Transverse colon (tissue), 4 donors: ENCODE measurements around the gene SLC27A5. TPM values are rescaled to one million over a fixed set of nuclear protein-coding genes. Genes with fewer than 3 reads are reported as not detected.

ENCODE experiments used
- DNase-seq: peaks from one replicate; pipeline ENCODE4 v3.0.0-alpha.2; 2019
- H3K27ac ChIP-seq, 4 donors: fragments of 200-600 bp; sonication (generic); 2 replicates each; pipeline ENCODE4 v1.5.1; 2016 to 2018; ENCODE audit warnings: inconsistent platforms in 4 of 4
- H3K27me3 ChIP-seq: fragments of 200-600 bp; sonication (generic); 2 replicates; pipeline ENCODE4 v1.5.1; 2017; ENCODE audit warnings: inconsistent platforms
- H3K36me3 ChIP-seq, 4 donors: fragments of 200-600 bp; sonication (generic); 2 replicates each; pipeline ENCODE4 v1.5.1; 2017 to 2019; ENCODE audit warnings: inconsistent platforms in 4 of 4
- H3K4me1 ChIP-seq, 4 donors: fragments of 200-600 bp; sonication (generic); 2 replicates each; pipeline ENCODE4 v1.5.1; 2017 to 2020; ENCODE audit warnings: inconsistent platforms in 4 of 4
- H3K4me3 ChIP-seq, 4 donors: fragments of 200-600 bp; sonication (generic); 1 replicate in 1 of 4; 2 replicates in 3 of 4; pipeline versions ENCODE4 v1.5.1 to v1.6.1; 2017 to 2019; ENCODE audit warnings: inconsistent platforms in 4 of 4
- H3K9me3 ChIP-seq, 2 donors: fragments of 200-600 bp; sonication (generic); 2 replicates each; pipeline ENCODE4 v1.5.1; 2017 to 2019; ENCODE audit warnings: inconsistent platforms in 2 of 2
- CTCF ChIP-seq, 5 experiments: fragments of 200-600 bp in 3 of 5; fragments of 450-650 bp in 2 of 5; sonication (generic) in 3 of 5; IDR thresholded peaks; 1 replicate in 2 of 5; 2 replicates in 3 of 5; pipeline ENCODE4 v1.5.1; 2016 to 2017; ENCODE audit warnings: antibody characterized with exemption in 5 of 5, inconsistent platforms in 3 of 5, mild to moderate bottlenecking in 2 of 5, moderate library complexity in 1 of 5
- EP300 ChIP-seq: sonication (generic); formaldehyde crosslinking; IDR thresholded peaks from one replicate; pipeline ENCODE4 v1.6.1; 2017; ENCODE audit warnings: antibody characterized with exemption, low read depth
- POLR2A ChIP-seq: fragments of 450-650 bp; IDR thresholded peaks from one replicate; pipeline ENCODE4 v1.6.1; 2016; ENCODE audit warnings: antibody characterized with exemption, mild to moderate bottlenecking, moderate library complexity
- POLR2AphosphoS5 ChIP-seq, 3 donors: sonication (generic); formaldehyde crosslinking; IDR thresholded peaks; one replicate each; pipeline ENCODE4 v1.6.1; 2016; ENCODE audit warnings: antibody characterized with exemption in 3 of 3
- WGBS, 2 donors: methylation state at CpG; one replicate each; pipeline ENCODE4 v1.1.5; 2018; ENCODE audit warnings: low coverage in 1 of 2; 5-methylcytosine and 5-hydroxymethylcytosine counted together
- in situ Hi-C, 4 donors: fragments of 200-750 bp; cut with MboI; loops; one replicate each; pipeline versions ENCODE4 v1.15.0 to v1.15.1; 2017; ENCODE audit warnings: low sequenced_read_pairs in 3 of 4, low pct_ligation_motif_present in 1 of 4, low pct_unique_long_range_greater_than_20kb in 1 of 4
- intact Hi-C: fragments of 100-400 bp; cut with DNase I; formaldehyde crosslinking; loops from one replicate; pipeline ENCODE4 v1.15.1; 2023; ENCODE audit warnings: low total_unique reads
- total RNA-seq, 4 donors: library from RNA; depleted of rRNA; stranded (reverse); fragments of >200 nt; gene quantifications; one replicate each; pipeline ENCODE4 v1.1.0, GENCODE V29; 2016

Gene SLC27A5
- total RNA-seq, 4 donors from 2014 or later = 3.3 to 5.0 (median 4.4) TPM; not detected in 1

GRCh38 chr19:58516964-58517833 is 5.4 kb upstream of the SLC27A5 start:
- H3K27ac ChIP-seq = peak overlapping the region in 1 of 4 donors; percentile 99
- 94% methylated on average over 65 of the region's 65 CpGs; no CpG with 5 or more reads in 1 of the 2 donors for WGBS, 2 donors
- no peaks in the 10 kb centered on the region for H3K9me3 ChIP-seq
- no peaks in the 10 kb centered on the region for H3K27me3 ChIP-seq
- no peak overlapping the region for H3K4me3 ChIP-seq
- H3K36me3 ChIP-seq = peaks cover 0 to 6% (median 0%) of the 10 kb centered on the region in 4 donors
- TF ChIP-seq POLR2A (no peak), CTCF (IDR thresholded peaks at IDR 0.05) (no peak), EP300 (no peak), POLR2AphosphoS5 (IDR thresholded peaks at IDR 0.05) (no peak)
- H3K4me1 ChIP-seq = peaks cover 30 to 43% (median 40%) of the 10 kb centered on the region in 4 donors
- no peak for DNase-seq
- intact Hi-C loops (no loop called here), in situ Hi-C loops (no loop called here)

- no peak for DNase-seq
- in situ Hi-C loops = no loop called here
- no peaks in the 10 kb centered on the region for H3K9me3 ChIP-seq
- TF ChIP-seq POLR2A = no peak
- no peak for TF ChIP-seq POLR2AphosphoS5 (IDR thresholded peaks at IDR 0.05)
- TF ChIP-seq EP300 = no peak
- no peak for TF ChIP-seq CTCF (IDR thresholded peaks at IDR 0.05)
- H3K36me3 ChIP-seq = peaks cover 0 to 6% (median 0%) of the 10 kb centered on the region in 4 donors
- no peak overlapping the region for H3K27ac ChIP-seq
- intact Hi-C loops = no loop called here
- no peak overlapping the region for H3K4me3 ChIP-seq
- WGBS, 2 donors = 88% methylated on average over 25 of the region's 25 CpGs; no CpG with 5 or more reads in 1 of the 2 donors
- H3K4me1 ChIP-seq = peaks cover 30 to 50% (median 43%) of the 10 kb centered on the region in 4 donors
- no peaks in the 10 kb centered on the region for H3K27me3 ChIP-seq
Measured at GRCh38 chr19:58516246-58516836, 4.5 kb upstream of the SLC27A5 start.

- no peak for DNase-seq
- Histone ChIP-seq H3K4me3 (no peak overlapping the region), H3K9me3 (no peaks in the 10 kb centered on the region), H3K27ac (no peak overlapping the region), H3K36me3 (peaks cover 0 to 6% (median 0%) of the 10 kb centered on the region in 4 donors), H3K4me1 (peaks cover 26 to 45% (median 38%) of the 10 kb centered on the region in 4 donors), H3K27me3 (no peaks in the 10 kb centered on the region)
- in situ Hi-C loops = no loop called here
- intact Hi-C loops = no loop called here
- TF ChIP-seq POLR2AphosphoS5 (IDR thresholded peaks at IDR 0.05) = no peak
- no peak for TF ChIP-seq EP300
- TF ChIP-seq CTCF (IDR thresholded peaks at IDR 0.05) = no peak
- TF ChIP-seq POLR2A = no peak
- WGBS, 2 donors = 95 to 100% methylated on average over 2 of the region's 2 CpGs
Measured at GRCh38 chr19:58515259-58515658, 3.5 kb upstream of the SLC27A5 start.

- Histone ChIP-seq H3K27me3 (no peaks in the 10 kb centered on the region), H3K27ac (peak overlapping the region; percentile 48 to 84 (median 80)), H3K4me3 (peak overlapping the region in 3 of 4 donors; percentile 15 to 43 (median 35)), H3K4me1 (peaks cover 25 to 43% (median 35%) of the 10 kb centered on the region in 4 donors), H3K36me3 (peaks cover 0 to 6% (median 0%) of the 10 kb centered on the region in 4 donors), H3K9me3 (no peaks in the 10 kb centered on the region)
- WGBS, 2 donors = 66% methylated on average over 3 of the region's 3 CpGs; no CpG with 5 or more reads in 1 of the 2 donors
- DNase-seq = no peak
- in situ Hi-C loops = no loop called here
- no peak for TF ChIP-seq CTCF (IDR thresholded peaks at IDR 0.05)
- TF ChIP-seq POLR2A = no peak
- intact Hi-C loops = no loop called here
Measured at GRCh38 chr19:58514564-58515022, 2.8 kb upstream of the SLC27A5 start.
